Fibroblast of lung (primary cell): ENCODE measurements around the gene ATP11A.

Experiments used
- EZH2 ChIP-seq: IDR thresholded peaks from 2 replicates; pipeline ENCODE4 v1.5.1; 2012; ENCODE audit warnings: low read length, control low read depth, mild to moderate bottlenecking; ENCODE audit errors: missing control alignments
- TF ChIP-seq, protein P1 (sequence below), 2 donors: IDR thresholded peaks in 1 of 2; conservative IDR thresholded peaks in 1 of 2; 1 replicate in 1 of 2; 2 replicates in 1 of 2; pipeline ENCODE4 v1.5.1; 2011 to 2012; ENCODE audit warnings: low read length in 2 of 2, control low read depth in 1 of 2, inconsistent platforms in 1 of 2, low read depth in 1 of 2, mild to moderate bottlenecking in 1 of 2

DNA sequence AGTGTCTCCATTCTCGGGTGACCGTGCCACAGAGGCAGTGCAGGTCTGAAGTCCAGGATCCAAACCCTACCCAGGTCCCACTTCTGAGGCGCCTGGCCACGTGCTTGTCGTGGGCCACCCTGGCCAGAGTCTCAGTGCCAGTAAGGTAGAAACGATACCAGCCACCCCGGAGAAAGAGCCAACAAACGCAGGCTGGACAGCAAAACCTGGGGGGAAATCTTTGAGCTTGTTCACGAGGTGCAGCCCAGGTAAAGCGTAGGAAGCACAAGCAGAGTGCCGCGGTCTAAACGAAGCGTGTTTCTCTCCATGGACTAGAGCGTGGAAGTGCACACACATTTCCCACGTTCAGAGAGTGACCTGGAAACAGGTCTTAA is 95.6 kb downstream of the ATP11A start:
- TF ChIP-seq EZH2: no peak
- TF ChIP-seq, protein P1, sequence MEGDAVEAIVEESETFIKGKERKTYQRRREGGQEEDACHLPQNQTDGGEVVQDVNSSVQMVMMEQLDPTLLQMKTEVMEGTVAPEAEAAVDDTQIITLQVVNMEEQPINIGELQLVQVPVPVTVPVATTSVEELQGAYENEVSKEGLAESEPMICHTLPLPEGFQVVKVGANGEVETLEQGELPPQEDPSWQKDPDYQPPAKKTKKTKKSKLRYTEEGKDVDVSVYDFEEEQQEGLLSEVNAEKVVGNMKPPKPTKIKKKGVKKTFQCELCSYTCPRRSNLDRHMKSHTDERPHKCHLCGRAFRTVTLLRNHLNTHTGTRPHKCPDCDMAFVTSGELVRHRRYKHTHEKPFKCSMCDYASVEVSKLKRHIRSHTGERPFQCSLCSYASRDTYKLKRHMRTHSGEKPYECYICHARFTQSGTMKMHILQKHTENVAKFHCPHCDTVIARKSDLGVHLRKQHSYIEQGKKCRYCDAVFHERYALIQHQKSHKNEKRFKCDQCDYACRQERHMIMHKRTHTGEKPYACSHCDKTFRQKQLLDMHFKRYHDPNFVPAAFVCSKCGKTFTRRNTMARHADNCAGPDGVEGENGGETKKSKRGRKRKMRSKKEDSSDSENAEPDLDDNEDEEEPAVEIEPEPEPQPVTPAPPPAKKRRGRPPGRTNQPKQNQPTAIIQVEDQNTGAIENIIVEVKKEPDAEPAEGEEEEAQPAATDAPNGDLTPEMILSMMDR (conservative IDR thresholded peaks at IDR 0.05 in 1 of 2, IDR thresholded peaks at IDR 0.05 in 1 of 2; ENCODE audit: low read depth in 1 of 2, low read length in 2 of 2): no peak
